ENCODE data around the gene CROT. TPM values are rescaled to one million over a fixed set of nuclear protein-coding genes. Genes with fewer than 3 reads are reported as not detected.

CROT gene
- total and polyA plus RNA-seq, 4 donors, result 5.3 to 18.7 (median 9.4) TPM

DNA sequence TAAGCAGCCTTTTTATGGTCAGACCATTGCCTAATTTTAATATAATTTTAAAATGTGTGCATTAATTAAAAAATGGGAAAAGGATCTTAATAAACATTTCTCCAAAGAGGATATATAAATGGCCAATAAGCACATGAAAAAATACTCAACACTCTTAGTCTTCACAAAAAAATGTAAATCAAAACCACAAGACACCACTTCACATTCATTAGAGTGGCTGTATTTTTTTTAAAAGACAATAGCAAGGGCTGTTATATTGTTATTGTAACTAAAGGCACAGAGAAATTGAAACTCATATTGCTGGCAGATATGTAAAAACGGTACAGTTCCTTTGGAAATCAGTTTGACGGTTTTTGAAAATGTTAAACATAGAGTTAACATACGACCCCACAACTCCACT is 3.2 kb upstream of the CROT start:
- Histone ChIP-seq H3K36me3 (ENCODE audit: control insufficient read depth in 4 of 4, insufficient read depth in 4 of 4, low read length in 4 of 4) (peaks cover 0 to 9% (median 3%) of the 10 kb centered on the region in 4 donors), H3K4me1 (ENCODE audit: control insufficient read depth in 5 of 5, insufficient read depth in 5 of 5, low read length in 5 of 5) (peaks cover 0 to 27% (median 0%) of the 10 kb centered on the region in 5 donors), H3K9ac (ENCODE audit: insufficient read depth in 1 of 2, low read length in 2 of 2) (no peak overlapping the region), H3K9me3 (ENCODE audit: control insufficient read depth in 4 of 4, insufficient read depth in 3 of 4, low read length in 3 of 4) (no peaks in the 10 kb centered on the region), H3K27ac (ENCODE audit: low read depth in 1 of 2, low read length in 1 of 2) (no peak overlapping the region), H3K4me3 (no peak overlapping the region), H3K27me3 (ENCODE audit: control insufficient read depth in 3 of 3, insufficient read depth in 3 of 3, low read length in 2 of 3) (no peaks in the 10 kb centered on the region)
- ATAC-seq (ENCODE audit: insufficient read depth, low FRiP score), result no peak
- TF ChIP-seq, protein P1, sequence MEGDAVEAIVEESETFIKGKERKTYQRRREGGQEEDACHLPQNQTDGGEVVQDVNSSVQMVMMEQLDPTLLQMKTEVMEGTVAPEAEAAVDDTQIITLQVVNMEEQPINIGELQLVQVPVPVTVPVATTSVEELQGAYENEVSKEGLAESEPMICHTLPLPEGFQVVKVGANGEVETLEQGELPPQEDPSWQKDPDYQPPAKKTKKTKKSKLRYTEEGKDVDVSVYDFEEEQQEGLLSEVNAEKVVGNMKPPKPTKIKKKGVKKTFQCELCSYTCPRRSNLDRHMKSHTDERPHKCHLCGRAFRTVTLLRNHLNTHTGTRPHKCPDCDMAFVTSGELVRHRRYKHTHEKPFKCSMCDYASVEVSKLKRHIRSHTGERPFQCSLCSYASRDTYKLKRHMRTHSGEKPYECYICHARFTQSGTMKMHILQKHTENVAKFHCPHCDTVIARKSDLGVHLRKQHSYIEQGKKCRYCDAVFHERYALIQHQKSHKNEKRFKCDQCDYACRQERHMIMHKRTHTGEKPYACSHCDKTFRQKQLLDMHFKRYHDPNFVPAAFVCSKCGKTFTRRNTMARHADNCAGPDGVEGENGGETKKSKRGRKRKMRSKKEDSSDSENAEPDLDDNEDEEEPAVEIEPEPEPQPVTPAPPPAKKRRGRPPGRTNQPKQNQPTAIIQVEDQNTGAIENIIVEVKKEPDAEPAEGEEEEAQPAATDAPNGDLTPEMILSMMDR (IDR thresholded peaks at IDR 0.05; ENCODE audit: control extremely low read depth, extremely low read depth), result no peak
- DNase-seq, result no peak
- WGBS, 2 donors, result 56 to 90% methylated on average over 3 of the region's 3 CpGs

DNA sequence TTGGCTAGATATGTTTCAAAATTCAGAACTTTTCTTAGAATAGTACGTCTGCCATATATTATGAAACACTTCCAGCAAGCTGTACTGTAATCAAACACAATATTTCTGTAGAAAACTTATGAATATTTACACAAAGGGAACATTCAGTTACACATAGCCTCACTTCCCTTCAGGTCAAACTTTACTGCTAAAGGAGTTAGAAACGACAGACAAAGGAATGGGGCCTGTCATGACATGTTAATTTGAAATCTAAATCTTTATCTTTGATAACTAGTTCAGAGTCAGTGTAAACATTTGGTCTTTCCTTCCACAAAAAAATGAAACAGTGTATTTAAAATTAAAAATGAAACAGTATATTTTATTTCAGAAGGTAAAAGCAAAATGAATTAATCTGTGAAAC is 1.0 kb upstream of the CROT start:
- no peak overlapping the region for H3K4me3 ChIP-seq
- H3K36me3 ChIP-seq (ENCODE audit: control insufficient read depth in 4 of 4, insufficient read depth in 4 of 4, low read length in 4 of 4), result peaks cover 0 to 7% (median 4%) of the 10 kb centered on the region in 4 donors
- no peaks in the 10 kb centered on the region for H3K27me3 ChIP-seq (ENCODE audit: control insufficient read depth in 3 of 3, insufficient read depth in 3 of 3, low read length in 2 of 3)
- H3K9me3 ChIP-seq (ENCODE audit: control insufficient read depth in 4 of 4, insufficient read depth in 3 of 4, low read length in 3 of 4), result no peaks in the 10 kb centered on the region
- WGBS, 2 donors, result 8 to 14% methylated on average over 2 of the region's 2 CpGs
- no peak overlapping the region for H3K27ac ChIP-seq (ENCODE audit: low read depth in 1 of 2, low read length in 1 of 2)
- ATAC-seq (ENCODE audit: insufficient read depth, low FRiP score) (no peak), DNase-seq (peak in 1 of 3 donors; percentile 45)
- TF ChIP-seq, protein P1 (IDR thresholded peaks at IDR 0.05; ENCODE audit: control extremely low read depth, extremely low read depth), result no peak
- peak overlapping the region in 1 of 2 donors; percentile 90 for H3K9ac ChIP-seq (ENCODE audit: insufficient read depth in 1 of 2, low read length in 2 of 2)
- H3K4me1 ChIP-seq (ENCODE audit: control insufficient read depth in 5 of 5, insufficient read depth in 5 of 5, low read length in 5 of 5), result peaks cover 0 to 27% (median 3%) of the 10 kb centered on the region in 5 donors

DNA sequence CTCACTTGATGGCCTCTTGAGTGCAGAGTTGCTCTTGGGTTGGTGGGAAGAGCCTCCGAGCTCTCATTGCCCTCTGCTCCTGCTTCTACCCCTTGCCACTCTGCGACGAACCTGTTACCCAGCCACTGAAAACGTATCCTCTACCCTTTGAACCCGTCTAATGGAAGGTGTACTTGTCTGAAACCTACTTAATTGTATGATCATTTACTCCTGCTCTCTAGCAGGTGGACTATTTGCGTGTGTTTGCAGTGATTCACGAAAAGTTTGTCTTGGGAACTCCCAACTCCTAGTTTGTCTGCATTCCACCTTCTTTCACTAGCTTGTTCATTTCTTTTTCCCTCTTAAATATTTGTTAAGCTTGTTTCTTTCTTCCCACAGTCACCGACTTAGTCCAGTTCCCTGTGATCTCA is 503 bp downstream of the CROT start:
- Histone ChIP-seq H3K9me3 (ENCODE audit: control insufficient read depth in 4 of 4, insufficient read depth in 3 of 4, low read length in 3 of 4) (no peaks in the 10 kb centered on the region), H3K27ac (ENCODE audit: low read depth in 1 of 2, low read length in 1 of 2) (peak overlapping the region; percentile 9 to 78), H3K36me3 (ENCODE audit: control insufficient read depth in 4 of 4, insufficient read depth in 4 of 4, low read length in 4 of 4) (peaks cover 0 to 12% (median 9%) of the 10 kb centered on the region in 4 donors), H3K4me1 (ENCODE audit: control insufficient read depth in 5 of 5, insufficient read depth in 5 of 5, low read length in 5 of 5) (peaks cover 0 to 27% (median 3%) of the 10 kb centered on the region in 5 donors), H3K4me3 (peak overlapping the region; percentile 72), H3K9ac (ENCODE audit: insufficient read depth in 1 of 2, low read length in 2 of 2) (peak overlapping the region in 1 of 2 donors; percentile 75), H3K27me3 (ENCODE audit: control insufficient read depth in 3 of 3, insufficient read depth in 3 of 3, low read length in 2 of 3) (no peaks in the 10 kb centered on the region)
- DNase-seq (peak in 1 of 3 donors; percentile 17), ATAC-seq (ENCODE audit: insufficient read depth, low FRiP score) (no peak)
- TF ChIP-seq, protein P1 (IDR thresholded peaks at IDR 0.05; ENCODE audit: control extremely low read depth, extremely low read depth), result no peak
- WGBS, 2 donors, result 13 to 16% methylated on average over 8 of the region's 8 CpGs

DNA sequence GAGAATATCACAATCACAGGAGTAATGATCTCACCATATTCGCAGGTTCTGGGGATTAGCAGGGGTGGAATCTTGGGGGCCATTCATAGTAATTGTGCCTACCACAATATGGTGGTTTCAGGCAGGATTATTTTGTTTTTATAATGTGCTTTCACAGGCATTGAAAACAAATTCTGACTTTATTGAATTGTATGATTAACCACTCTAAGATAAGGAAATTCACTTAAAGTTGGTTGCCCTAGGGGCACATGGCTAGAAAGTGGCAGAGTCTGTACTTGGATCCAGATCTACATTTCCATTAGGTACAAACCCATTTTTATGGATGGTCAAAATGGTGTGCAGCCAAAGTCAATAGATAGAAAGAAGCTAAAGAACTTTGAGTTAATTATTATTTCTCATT is 1.7 kb downstream of the CROT start:
- Histone ChIP-seq H3K9me3 (ENCODE audit: control insufficient read depth in 4 of 4, insufficient read depth in 3 of 4, low read length in 3 of 4) (no peaks in the 10 kb centered on the region), H3K27me3 (ENCODE audit: control insufficient read depth in 3 of 3, insufficient read depth in 3 of 3, low read length in 2 of 3) (no peaks in the 10 kb centered on the region), H3K4me1 (ENCODE audit: control insufficient read depth in 5 of 5, insufficient read depth in 5 of 5, low read length in 5 of 5) (peaks cover 0 to 27% (median 3%) of the 10 kb centered on the region in 5 donors), H3K4me3 (no peak overlapping the region), H3K27ac (ENCODE audit: low read depth in 1 of 2, low read length in 1 of 2) (no peak overlapping the region), H3K9ac (ENCODE audit: insufficient read depth in 1 of 2, low read length in 2 of 2) (no peak overlapping the region), H3K36me3 (ENCODE audit: control insufficient read depth in 4 of 4, insufficient read depth in 4 of 4, low read length in 4 of 4) (peaks cover 1 to 22% (median 10%) of the 10 kb centered on the region in 4 donors)
- ATAC-seq (ENCODE audit: insufficient read depth, low FRiP score), result no peak
- 95 to 100% methylated on average over 1 of the region's 1 CpG for WGBS, 2 donors
- no peak for DNase-seq
- TF ChIP-seq, protein P1 (IDR thresholded peaks at IDR 0.05; ENCODE audit: control extremely low read depth, extremely low read depth), result no peak
